RWPE1 (cell line): ENCODE measurements around the gene MCHR1.
"Not testable (repeated sequence)": the region's sequence is repeated elsewhere in the genome, so short reads cannot be mapped to it uniquely, and the experiment has no call there.

Experiments
- CTCF ChIA-PET: fragments of 350-600 bp; sonication (Branson Sonifier 250); formaldehyde crosslinking; extraction: SDS; loops from one replicate; lab custom pipeline; 2021; lab: Yijun Ruan, JAX
- POLR2A ChIA-PET: fragments of 400-600 bp; formaldehyde crosslinking; extraction: SDS; loops from one replicate; lab custom pipeline; 2020; ENCODE audit warnings: antibody characterized with exemption; ENCODE audit not compliant: low non-redundant PET; lab: Yijun Ruan, JAX
- DNase-seq: peaks from one replicate; pipeline ENCODE4 v3.0.0; 2012; ENCODE audit warnings: low spot score
- H3K27ac ChIP-seq: fragments of 450-650 bp; 2 replicates; pipeline ENCODE4 v1.5.1; 2017
- TF ChIP-seq, protein P1 (sequence below): fragments of 450-650 bp; conservative IDR thresholded peaks from 2 replicates; pipeline ENCODE4 v1.5.1; 2017; ENCODE audit warnings: low read depth, mild to moderate bottlenecking

The MCHR1 gene

GRCh38 chr22:40716116-40716515, 36.8 kb downstream of the MCHR1 start:
- ChIA-PET POLR2A (no interaction called here), CTCF (interaction anchor here (0.5 to 0.7 kb wide), 2 partner anchors 24 to 183 kb away, joined by 3 read pairs; no protein-coding TSS in a partner anchor)

GRCh38 chr22:40717657-40718056, 38.4 kb downstream of the MCHR1 start:
- DNase-seq, POLR2A ChIA-PET, H3K27ac ChIP-seq: not testable (repeated sequence)
- CTCF ChIA-PET: interaction anchor here (0.6 kb wide), 1 partner anchor 44 kb away, joined by 3 read pairs; no protein-coding TSS in a partner anchor

More at GRCh38 chr22:40716116-40716515, 36.8 kb downstream of the MCHR1 start:
- TF ChIP-seq, protein P1, sequence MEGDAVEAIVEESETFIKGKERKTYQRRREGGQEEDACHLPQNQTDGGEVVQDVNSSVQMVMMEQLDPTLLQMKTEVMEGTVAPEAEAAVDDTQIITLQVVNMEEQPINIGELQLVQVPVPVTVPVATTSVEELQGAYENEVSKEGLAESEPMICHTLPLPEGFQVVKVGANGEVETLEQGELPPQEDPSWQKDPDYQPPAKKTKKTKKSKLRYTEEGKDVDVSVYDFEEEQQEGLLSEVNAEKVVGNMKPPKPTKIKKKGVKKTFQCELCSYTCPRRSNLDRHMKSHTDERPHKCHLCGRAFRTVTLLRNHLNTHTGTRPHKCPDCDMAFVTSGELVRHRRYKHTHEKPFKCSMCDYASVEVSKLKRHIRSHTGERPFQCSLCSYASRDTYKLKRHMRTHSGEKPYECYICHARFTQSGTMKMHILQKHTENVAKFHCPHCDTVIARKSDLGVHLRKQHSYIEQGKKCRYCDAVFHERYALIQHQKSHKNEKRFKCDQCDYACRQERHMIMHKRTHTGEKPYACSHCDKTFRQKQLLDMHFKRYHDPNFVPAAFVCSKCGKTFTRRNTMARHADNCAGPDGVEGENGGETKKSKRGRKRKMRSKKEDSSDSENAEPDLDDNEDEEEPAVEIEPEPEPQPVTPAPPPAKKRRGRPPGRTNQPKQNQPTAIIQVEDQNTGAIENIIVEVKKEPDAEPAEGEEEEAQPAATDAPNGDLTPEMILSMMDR: no peak
- no peak overlapping the region for H3K27ac ChIP-seq
- no peak for DNase-seq

DNA sequence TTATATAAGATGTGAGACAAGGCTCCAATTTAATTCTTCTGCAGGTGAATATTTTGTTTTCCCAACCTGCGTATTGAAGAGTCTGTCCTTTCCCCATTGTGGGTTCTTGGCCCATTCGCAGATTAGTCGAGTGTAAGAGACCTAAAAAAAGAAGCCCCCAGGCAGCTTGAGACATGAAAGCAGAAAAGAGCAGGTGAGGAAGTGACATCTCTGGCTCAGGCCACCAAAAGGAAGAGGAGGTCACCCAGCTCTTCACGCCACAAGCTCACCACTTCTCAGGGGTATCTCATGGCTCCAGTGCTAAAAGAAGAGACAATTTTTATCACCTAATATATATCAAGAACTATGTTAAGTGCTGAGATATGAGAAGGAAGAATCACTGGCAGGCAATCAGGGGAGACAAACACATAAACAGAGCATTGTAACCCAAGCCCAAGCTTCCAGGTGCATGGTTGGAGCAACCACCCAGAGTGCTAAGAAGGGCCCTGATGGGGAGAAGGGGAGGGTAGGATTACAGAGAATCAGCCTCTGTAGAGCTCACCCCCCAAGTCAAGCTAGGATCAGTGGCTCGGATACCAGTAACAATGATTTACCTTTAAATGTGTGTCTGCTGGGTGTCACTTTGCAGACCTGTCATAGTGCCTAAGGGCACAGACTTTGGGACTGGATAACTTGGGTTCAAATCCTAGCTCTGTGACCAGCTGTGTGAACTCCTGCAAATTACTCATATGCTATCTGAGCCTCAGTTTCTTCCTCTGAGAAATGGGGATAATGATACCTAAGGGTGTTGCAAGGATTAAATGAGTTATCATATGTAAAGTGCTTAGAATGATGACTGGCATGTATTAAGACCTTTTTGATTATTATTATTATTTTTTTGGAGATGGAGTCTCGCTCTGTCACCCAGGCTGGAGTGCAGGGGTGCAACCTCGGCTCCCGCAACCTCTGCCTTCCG, 39.2 kb downstream of the MCHR1 start:
- TF ChIP-seq, protein P1: no peak
- DNase-seq: no peak
- H3K27ac ChIP-seq: no peak overlapping the region
- POLR2A ChIA-PET: no interaction called here
- CTCF ChIA-PET: no interaction called here

- DNase-seq: no peak
- ChIA-PET POLR2A (no interaction called here), CTCF (interaction anchor here (0.6 kb wide), 1 partner anchor 17 kb away, joined by 4 read pairs; no protein-coding TSS in a partner anchor)
- TF ChIP-seq, protein P1: no peak
- H3K27ac ChIP-seq: no peak overlapping the region
Observed at GRCh38 chr22:40719599-40719998, 40.3 kb downstream of the MCHR1 start.

DNA sequence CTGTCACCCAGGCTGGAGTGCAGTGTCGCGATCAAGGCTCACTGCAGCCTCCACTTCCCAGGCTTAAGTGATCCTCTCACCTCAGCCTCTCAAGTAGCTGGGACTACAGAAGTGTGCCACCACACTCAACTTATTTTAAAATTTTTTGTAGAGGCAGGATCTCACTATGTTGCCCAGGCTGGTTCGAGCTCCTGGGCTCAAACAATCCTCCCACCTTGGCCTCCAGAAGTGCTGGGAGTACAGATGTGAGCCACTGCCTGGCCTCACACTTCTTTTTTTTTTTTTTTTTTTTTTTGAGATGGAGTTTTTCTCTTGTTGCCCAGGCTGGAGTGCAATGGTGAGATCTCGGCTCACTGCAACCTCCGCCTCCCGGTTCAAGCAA, 40.9 kb downstream of the MCHR1 start:
- H3K27ac ChIP-seq, POLR2A ChIA-PET, DNase-seq: not testable (repeated sequence)
- CTCF ChIA-PET: interaction anchor here (0.6 kb wide), 1 partner anchor 16 kb away, joined by 4 read pairs; no protein-coding TSS in a partner anchor

DNA sequence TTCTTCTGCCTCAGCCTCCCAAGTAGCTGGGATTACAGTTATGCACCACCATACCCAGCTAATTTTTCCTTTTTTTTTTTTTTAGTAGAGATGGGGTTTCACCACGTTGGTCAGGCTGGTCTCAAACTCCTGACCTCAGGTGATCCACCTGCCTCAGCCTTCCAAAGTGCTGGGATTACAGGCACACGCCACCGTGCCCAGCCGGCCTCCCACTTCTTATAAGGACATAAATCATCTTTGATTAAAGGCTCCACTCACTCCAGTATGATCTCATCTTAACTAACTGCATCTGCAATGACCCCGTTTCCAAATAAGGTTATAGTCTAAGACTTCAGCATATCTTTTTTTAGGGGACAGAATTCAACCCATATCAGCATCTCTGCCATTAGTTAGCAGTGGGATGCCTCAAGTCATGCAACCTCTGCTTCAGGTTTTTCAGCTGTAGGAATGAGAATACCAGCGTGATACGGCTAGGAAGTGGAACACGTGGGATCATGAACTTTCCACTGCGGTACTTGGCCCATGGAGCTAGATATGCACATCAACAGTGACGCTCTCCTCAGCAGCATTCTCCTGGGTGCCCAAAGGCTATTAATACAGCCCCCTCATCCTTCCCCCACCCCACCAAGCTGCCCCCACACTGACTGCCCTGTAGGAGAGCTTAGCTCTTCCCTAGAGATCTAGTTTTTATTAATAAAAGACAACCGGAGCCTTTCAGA, 41.4 kb downstream of the MCHR1 start:
- no peak overlapping the region for H3K27ac ChIP-seq
- POLR2A ChIA-PET: no interaction called here
- TF ChIP-seq, protein P1: no peak
- no peak for DNase-seq
- CTCF ChIA-PET: no interaction called here

GRCh38 chr22:40721266-40721665, 42.0 kb downstream of the MCHR1 start:
- TF ChIP-seq, protein P1: no peak
- POLR2A ChIA-PET: interaction anchor here (0.5 kb wide), 1 partner anchor 9 kb away, joined by 3 read pairs; no protein-coding TSS in a partner anchor
- CTCF ChIA-PET: no interaction called here
- no peak overlapping the region for H3K27ac ChIP-seq
- no peak for DNase-seq
